ENCODE results near the gene PFN1.
A peak's percentile ranks its signal among the peaks of the same experiment; 100 is the strongest.
"Not testable (repeated sequence)": the region's sequence is repeated elsewhere in the genome, so short reads cannot be mapped to it uniquely, and the experiment has no call there.

The PFN1 gene

DNA sequence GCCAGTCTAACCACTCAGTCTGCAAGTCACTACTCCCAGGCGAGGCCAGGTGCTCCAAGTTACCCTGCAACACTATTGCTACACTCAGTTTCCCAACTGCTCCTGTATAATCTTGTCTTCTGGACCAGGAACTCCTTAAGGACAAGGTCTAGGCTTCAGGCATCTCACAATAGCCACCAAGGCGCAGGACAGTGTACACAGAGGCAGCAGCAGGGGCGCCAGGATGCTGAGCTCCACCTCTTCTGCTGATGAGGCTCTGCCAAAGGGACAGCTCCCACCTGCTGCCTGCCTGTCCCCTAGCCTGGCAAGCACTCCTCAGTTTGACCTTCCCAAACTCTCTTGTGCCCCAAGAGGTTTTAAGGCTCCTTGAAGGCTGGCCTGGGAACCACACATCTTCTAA, 11.9 kb downstream of the PFN1 start:
- Mint-ChIP-seq H3K4me1 (peaks cover 41% of the 10 kb centered on the region), H3K4me3 (no peak overlapping the region), H3K36me3 (peaks cover 47% of the 10 kb centered on the region), H3K9me3 (no peaks in the 10 kb centered on the region), H3K27ac (peak overlapping the region; percentile 21), H3K27me3 (peaks cover 12% of the 10 kb centered on the region)
- DNase-seq: no peak
- CTCF ChIA-PET: interaction anchor here (1.0 to 1.3 kb wide), 2 partner anchors 28 to 33 kb away, joined by 4 to 5 read pairs; partner anchors contain the start of gene CHRNE

DNA sequence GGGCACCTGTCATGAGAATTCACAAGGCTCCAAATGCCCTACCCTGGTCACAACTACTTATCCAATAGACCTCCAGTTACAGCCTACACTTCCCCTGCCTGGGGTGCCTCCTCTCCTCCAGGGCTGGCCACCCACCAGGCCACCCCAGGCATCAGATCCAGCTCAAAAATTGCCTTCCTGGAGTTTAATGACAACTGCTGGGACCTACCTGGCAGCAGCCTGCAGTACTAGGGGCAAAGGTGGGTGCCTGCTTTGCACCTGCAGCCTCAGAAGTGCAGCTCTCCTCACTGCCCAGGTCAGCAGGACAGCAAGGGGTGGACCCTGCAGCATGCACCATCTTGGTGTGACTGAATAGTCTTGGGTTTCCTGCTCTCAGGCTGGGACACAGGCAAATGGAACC, 12.7 kb downstream of the PFN1 start:
- CTCF ChIA-PET: interaction anchor here (1.0 kb wide), 1 partner anchor 33 kb away, joined by 4 read pairs; the partner anchor contains the start of gene CHRNE
- no peak for DNase-seq
- Mint-ChIP-seq H3K4me3 (no peak overlapping the region), H3K9me3 (no peaks in the 10 kb centered on the region), H3K27me3 (peaks cover 12% of the 10 kb centered on the region), H3K27ac (no peak overlapping the region), H3K4me1 (peaks cover 41% of the 10 kb centered on the region), H3K36me3 (peaks cover 45% of the 10 kb centered on the region)

DNA sequence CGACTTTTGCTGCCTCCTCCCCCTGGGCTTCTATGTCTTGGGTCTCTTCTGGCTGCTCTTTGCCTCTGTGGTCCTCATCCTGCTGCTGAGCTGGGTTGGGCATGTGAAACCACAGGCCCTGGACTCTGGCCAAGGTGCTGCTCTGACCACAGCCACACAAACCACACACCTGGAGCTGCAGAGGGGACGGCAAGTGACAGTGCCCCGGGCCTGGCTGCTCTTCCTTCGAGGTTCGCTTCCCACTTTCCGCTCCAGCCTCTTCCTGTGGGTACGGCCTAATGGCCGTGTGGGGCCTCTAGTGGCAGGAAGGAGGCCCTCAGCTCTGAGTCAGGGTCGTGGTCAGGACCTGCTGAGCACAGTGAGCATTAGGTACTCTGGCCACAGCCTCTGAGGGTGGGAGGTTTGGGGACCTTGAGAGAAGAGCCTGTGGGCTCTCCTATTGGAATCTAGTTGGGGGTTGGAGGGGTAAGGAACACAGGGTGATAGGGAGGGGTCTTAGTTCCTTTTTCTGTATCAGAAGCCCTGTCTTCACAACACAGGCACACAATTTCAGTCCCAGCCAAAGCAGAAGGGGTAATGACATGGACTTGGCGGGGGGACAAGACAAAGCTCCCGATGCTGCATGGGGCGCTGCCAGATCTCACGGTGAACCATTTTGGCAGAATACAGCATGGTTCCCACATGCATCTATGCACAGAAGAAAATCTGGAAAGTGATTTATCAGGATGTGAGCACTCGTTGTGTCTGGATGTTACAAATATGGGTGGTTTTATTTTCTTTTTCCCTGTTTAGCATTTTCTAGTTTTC, 14.0 kb downstream of the PFN1 start:
- peaks cover 8% of the 10 kb centered on the region for H3K27me3 Mint-ChIP-seq
- H3K27ac Mint-ChIP-seq: peak overlapping the region; percentile 73
- no peak for DNase-seq
- CTCF ChIA-PET: interaction anchor here (0.7 to 1.2 kb wide), 2 partner anchors 22 to 25 kb away, joined by 4 read pairs; no protein-coding TSS in a partner anchor
- no peak overlapping the region for H3K4me3 Mint-ChIP-seq
- peaks cover 41% of the 10 kb centered on the region for H3K4me1 Mint-ChIP-seq
- no peaks in the 10 kb centered on the region for H3K9me3 Mint-ChIP-seq
- peaks cover 43% of the 10 kb centered on the region for H3K36me3 Mint-ChIP-seq

DNA sequence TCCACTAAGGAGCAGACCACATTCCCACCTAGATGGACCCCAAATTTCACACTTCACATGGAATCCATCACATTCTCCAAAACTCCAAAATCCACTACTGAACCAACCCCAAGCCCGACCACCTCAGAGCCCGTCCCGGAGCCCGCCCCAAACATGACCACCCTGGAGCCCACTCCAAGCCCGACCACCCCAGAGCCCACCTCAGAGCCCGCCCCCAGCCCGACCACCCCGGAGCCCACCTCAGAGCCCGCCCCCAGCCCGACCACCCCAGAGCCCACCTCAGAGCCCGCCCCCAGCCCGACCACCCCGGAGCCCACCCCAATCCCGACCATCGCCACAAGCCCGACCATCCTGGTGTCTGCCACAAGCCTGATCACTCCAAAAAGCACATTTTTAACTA, 14.7 kb downstream of the PFN1 start:
- Mint-ChIP-seq H3K9me3 (no peaks in the 10 kb centered on the region), H3K27me3 (peaks cover 8% of the 10 kb centered on the region), H3K4me1 (peaks cover 35% of the 10 kb centered on the region), H3K4me3 (no peak overlapping the region), H3K36me3 (peaks cover 45% of the 10 kb centered on the region), H3K27ac (peak overlapping the region; percentile 73)
- DNase-seq: no peak
- CTCF ChIA-PET: interaction anchor here (0.7 to 1.2 kb wide), 2 partner anchors 22 to 24 kb away, joined by 4 read pairs; no protein-coding TSS in a partner anchor

DNA sequence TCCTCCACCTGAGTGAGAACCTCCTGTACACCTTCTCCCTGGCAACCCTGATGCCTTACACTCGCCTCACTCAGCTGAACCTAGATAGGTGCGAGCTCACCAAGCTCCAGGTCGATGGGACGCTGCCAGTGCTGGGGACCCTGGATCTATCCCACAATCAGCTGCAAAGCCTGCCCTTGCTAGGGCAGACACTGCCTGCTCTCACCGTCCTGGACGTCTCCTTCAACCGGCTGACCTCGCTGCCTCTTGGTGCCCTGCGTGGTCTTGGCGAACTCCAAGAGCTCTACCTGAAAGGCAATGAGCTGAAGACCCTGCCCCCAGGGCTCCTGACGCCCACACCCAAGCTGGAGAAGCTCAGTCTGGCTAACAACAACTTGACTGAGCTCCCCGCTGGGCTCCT, 15.6 kb downstream of the PFN1 start:
- no peak overlapping the region for H3K27ac Mint-ChIP-seq
- H3K4me1 Mint-ChIP-seq: peaks cover 27% of the 10 kb centered on the region
- DNase-seq: no peak
- CTCF ChIA-PET: no interaction called here
- no peaks in the 10 kb centered on the region for H3K9me3 Mint-ChIP-seq
- H3K4me3 Mint-ChIP-seq: no peak overlapping the region
- H3K36me3 Mint-ChIP-seq: peaks cover 37% of the 10 kb centered on the region
- peaks cover 8% of the 10 kb centered on the region for H3K27me3 Mint-ChIP-seq

DNA sequence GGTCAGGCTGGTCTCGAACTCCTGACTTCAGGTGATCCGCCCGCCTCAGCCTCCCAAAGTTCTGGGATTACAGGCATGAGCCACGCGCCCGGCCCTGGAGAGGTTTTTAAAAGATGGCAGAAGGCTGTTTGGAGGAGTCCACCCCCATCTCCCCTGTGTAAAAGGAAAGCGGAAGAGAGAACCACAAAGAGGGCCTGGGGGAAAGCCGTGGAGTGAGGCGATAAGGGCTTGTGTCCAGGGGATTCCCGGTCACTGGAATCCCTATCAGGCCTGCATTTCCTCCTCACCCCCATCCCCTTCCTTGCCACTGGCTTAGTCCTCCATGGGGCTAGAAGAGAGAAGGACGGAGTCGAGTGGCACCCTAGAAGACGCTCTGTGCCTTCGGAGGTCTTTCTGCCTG, 16.4 kb downstream of the PFN1 start, which contains the start of gene GP1BA:
Gene GP1BA, plus strand, starts transcription at position 315 of the 400 bp plus-strand sequence. CDS start 328 bp downstream, outside the sequence.
- DNase-seq: no peak
- peaks cover 8% of the 10 kb centered on the region for H3K27me3 Mint-ChIP-seq
- no peaks in the 10 kb centered on the region for H3K9me3 Mint-ChIP-seq
- no peak within 1 kb of the TSS for H3K4me3 Mint-ChIP-seq
- H3K36me3 Mint-ChIP-seq: peaks cover 29% of the 10 kb centered on the region
- H3K27ac Mint-ChIP-seq: peak within 1 kb of the TSS; percentile 20
- peaks cover 25% of the 10 kb centered on the region for H3K4me1 Mint-ChIP-seq
- CTCF ChIA-PET: no interaction called here

DNA sequence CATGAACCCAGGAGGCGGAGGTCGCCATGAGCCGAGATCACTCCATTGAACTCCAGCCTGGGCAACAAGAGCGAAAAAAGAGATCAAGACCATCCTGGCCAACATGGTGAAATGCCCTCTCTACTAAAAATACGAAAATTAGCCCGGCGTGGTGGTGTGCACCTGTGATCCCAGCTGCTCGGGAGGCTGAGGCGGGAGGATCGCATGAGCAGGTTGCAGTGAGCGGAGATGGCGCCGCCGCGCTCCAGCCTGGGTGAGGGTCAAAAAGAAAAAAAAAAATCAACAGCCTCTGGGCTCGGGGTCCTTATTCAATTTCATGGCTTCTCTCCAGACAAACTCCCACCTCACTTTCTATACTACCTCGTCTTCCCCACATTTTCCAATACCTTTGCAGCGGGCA, 19.4 kb downstream of the PFN1 start:
- Mint-ChIP-seq H3K4me3 (no peak overlapping the region), H3K36me3 (peaks cover 18% of the 10 kb centered on the region), H3K4me1 (peaks cover 6% of the 10 kb centered on the region), H3K27ac (no peak overlapping the region), H3K9me3 (no peaks in the 10 kb centered on the region), H3K27me3 (peaks cover 1% of the 10 kb centered on the region)
- CTCF ChIA-PET: no interaction called here
- DNase-seq: no peak

DNA sequence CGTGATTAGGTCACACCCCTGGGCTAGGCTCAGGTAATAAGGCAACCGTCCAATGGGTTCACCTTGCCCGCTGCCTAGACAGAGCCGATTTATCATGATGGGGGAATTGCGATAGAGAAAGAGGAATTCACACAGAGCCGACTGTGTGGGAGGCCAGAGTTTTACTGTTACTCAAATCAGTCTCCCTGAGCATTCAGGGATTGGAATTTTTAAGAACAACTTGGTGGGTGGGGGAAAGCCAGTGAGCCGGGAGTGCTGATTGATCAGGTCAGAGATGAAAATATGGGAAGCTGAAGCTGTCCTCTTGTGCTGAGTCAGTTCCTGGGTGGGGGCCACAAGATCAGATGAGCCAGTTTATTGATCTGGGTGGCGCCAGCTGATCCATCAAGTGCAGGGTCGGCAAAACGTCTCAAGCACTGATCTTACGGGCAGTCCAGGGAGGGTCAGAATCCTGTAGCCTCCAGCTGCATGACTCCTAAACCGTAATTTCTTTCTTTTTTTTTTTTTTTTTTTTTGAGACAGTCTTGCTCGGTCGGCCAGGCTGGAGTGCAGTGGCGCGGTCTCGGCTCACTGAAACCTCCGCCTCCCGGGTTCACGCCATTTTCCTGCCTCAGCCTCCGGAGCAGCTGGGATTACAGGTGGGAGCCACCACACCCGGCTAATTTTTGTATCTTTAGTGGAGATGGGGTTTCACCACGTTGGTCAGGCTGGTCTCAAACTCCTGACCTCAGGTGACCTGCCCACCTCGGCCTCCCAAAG, 21.6 kb downstream of the PFN1 start:
- H3K9me3 Mint-ChIP-seq, CTCF ChIA-PET, H3K27ac Mint-ChIP-seq, H3K4me1 Mint-ChIP-seq, H3K4me3 Mint-ChIP-seq, H3K27me3 Mint-ChIP-seq, DNase-seq: not testable (repeated sequence)
- H3K36me3 Mint-ChIP-seq: peaks cover 16% of the 10 kb centered on the region

DNA sequence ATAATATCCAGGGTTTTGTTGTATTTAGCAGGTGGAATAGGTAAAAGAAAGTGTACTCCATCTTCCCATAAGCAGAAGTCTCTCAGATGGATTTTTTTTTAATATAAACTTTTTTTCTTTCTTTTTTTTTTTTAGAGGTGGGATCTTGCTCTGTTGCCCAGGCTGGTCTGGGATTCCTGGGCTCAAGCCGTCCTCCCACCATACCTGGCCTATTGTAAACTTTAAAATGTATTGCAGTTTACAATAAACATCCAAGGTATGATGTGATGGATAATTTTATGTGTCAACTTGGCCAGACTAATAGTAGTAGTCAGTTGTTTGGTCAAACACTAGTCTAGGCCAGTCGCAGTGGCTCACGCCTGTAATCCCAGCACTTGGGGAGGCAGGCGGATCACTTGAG, 27.0 kb downstream of the PFN1 start:
- Mint-ChIP-seq H3K9me3 (no peaks in the 10 kb centered on the region), H3K27ac (no peak overlapping the region)
- CTCF ChIA-PET: no interaction called here

DNA sequence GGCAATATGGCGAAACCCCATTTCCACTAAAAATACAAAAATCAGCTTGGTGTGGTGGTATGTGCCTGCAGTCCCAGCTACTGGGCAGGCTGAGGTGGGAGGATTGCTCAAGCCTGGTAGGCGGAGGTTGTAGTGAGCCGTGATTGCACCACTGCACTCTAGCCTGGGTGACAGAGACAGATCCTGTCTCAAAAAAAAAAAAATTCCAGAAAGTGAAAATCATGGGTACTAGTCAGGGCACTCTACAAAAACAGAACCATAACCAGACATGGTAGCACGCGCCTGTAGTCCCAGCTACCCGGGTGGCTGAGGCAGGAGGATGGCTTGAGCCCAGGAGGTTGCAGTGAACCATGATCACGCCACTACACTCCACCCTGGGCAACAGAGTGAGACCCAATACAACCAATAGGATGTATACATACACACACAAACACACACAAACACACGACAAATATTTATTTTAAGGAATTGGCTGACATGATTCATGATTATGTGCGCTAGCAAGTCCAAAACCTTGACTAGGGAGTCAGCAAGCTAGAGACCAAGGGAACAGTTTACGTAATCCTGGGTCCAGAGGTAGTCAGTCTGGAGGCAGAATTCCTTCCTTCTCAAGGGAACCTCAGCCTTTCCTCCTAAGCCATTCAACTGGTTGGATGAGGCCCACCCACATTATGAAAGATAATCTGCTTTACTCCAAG, 27.8 kb downstream of the PFN1 start:
- Mint-ChIP-seq H3K36me3 (no peaks in the 10 kb centered on the region), H3K27ac (no peak overlapping the region), H3K4me3 (no peak overlapping the region), H3K27me3 (no peaks in the 10 kb centered on the region), H3K4me1 (no peaks in the 10 kb centered on the region), H3K9me3 (no peaks in the 10 kb centered on the region)
- no peak for DNase-seq
- CTCF ChIA-PET: interaction anchor here (1.1 kb wide), 1 partner anchor 11 kb away, joined by 7 read pairs; no protein-coding TSS in a partner anchor

More for the DNA sequence above, 27.0 kb downstream of the PFN1 start:
- Mint-ChIP-seq H3K36me3 (no peaks in the 10 kb centered on the region), H3K4me3 (no peak overlapping the region), H3K4me1 (no peaks in the 10 kb centered on the region), H3K27me3 (no peaks in the 10 kb centered on the region)
- DNase-seq: no peak

DNA sequence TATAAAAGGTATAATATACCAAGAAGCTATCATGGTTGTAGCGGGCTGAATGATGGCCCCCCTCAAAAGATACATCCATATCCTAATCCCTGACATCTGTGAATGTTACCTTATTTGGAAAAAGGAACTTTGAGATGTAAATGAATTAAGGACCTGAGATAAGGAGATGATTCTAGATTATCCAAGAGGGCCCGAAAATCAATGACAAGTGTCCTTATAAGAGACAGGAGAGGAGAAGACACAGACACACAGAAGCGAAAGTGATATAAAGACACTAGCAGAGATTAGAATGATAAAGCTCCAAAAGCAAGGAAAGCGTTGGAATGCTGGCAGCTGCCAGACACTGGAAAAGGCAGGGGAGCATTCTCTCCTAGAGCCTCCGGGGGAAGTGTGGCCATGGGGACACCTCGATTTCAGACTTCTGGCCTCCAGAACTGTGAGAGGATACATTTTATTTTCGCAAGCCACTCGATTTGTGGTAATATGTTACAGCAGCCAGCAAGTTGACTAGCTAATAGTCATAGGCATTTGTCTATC, 28.8 kb downstream of the PFN1 start:
- H3K27ac Mint-ChIP-seq: no peak overlapping the region
- H3K4me1 Mint-ChIP-seq: no peaks in the 10 kb centered on the region
- H3K9me3 Mint-ChIP-seq: no peaks in the 10 kb centered on the region
- DNase-seq: no peak
- no peaks in the 10 kb centered on the region for H3K27me3 Mint-ChIP-seq
- no peaks in the 10 kb centered on the region for H3K36me3 Mint-ChIP-seq
- CTCF ChIA-PET: interaction anchor here (1.1 kb wide), 1 partner anchor 10 kb away, joined by 7 read pairs; no protein-coding TSS in a partner anchor
- no peak overlapping the region for H3K4me3 Mint-ChIP-seq

DNA sequence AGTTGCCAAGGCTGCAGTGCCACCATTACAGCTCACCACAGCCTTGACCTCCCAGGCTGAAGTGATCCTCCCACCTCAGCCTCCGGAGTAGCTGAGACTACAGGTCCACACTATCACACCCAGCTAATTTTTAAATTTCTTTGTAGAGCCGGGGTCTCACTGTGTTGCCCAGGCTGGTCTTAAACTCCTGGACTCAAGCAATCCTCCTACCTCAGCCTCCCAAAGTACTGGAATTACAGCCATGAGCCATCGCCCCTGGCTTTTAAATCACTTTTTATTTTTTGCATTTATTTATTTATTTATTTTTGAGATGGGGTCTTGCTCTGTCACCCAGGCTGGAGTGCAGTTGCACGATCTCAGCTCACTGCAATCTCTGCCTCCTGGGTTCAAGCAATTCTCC, 33.8 kb downstream of the PFN1 start:
- CTCF ChIA-PET, H3K27ac Mint-ChIP-seq, H3K4me3 Mint-ChIP-seq, DNase-seq, H3K36me3 Mint-ChIP-seq, H3K4me1 Mint-ChIP-seq, H3K9me3 Mint-ChIP-seq: not testable (repeated sequence)
- peaks cover 15% of the 10 kb centered on the region for H3K27me3 Mint-ChIP-seq

DNA sequence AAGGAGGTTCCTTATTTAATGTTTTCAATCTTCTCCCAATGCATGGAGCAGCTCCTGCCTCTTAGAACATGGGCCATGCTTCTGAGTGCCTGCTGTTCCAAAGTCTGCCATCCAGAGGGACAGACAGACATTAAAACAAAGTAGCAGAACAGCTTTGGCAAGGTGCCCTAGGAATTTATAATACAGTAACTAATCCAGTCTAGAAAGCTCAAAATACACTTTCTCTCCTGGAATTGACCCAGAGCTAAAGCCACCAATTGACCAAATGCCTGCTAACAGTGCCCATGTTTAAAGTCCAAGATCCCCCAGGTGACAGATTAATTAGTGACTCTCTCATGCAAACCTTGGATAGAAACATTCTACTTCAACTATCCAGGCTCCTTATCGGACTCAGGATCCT, 34.3 kb downstream of the PFN1 start:
- no peak overlapping the region for H3K27ac Mint-ChIP-seq
- DNase-seq: no peak
- no peaks in the 10 kb centered on the region for H3K36me3 Mint-ChIP-seq
- no peak overlapping the region for H3K4me3 Mint-ChIP-seq
- H3K4me1 Mint-ChIP-seq: no peaks in the 10 kb centered on the region
- CTCF ChIA-PET: no interaction called here
- peaks cover 15% of the 10 kb centered on the region for H3K27me3 Mint-ChIP-seq
- no peaks in the 10 kb centered on the region for H3K9me3 Mint-ChIP-seq

Data from activated naive CD4-positive, alpha-beta T cell treated with anti-CD3 and anti-CD28 coated beads, Interleukin-2, amount 10 ng/mL, durations not matched to agents 7 days and 5 days (primary cell).